ENCODE results near the gene CCDC91. TPM values are rescaled to one million over a fixed set of nuclear protein-coding genes. Genes with fewer than 3 reads are reported as not detected.

Gene CCDC91
- total RNA-seq, 1 donor from 2014 or later = 13.5 TPM

- intact Hi-C loops (cut with DNase I) = no loop called here
- H3K27ac ChIP-seq = no peak overlapping the region
- no peak for TF ChIP-seq CTCF (IDR thresholded peaks at IDR 0.05)
Observed at GRCh38 chr12:28294300-28294699, 104.0 kb downstream of the CCDC91 start.

GRCh38 chr12:28296287-28296686 lies 106.0 kb downstream of the CCDC91 start:
- H3K27ac ChIP-seq = no peak overlapping the region
- H3K4me3 ChIP-seq = no peak overlapping the region
- H3K27me3 ChIP-seq = no peaks in the 10 kb centered on the region
- peaks cover 1 to 4% of the 10 kb centered on the region in 2 donors for H3K9me3 ChIP-seq
- no peak for DNase-seq (ENCODE audit: low spot score in 2 of 2)
- no peaks in the 10 kb centered on the region for H3K36me3 ChIP-seq
- no peak for TF ChIP-seq CTCF (IDR thresholded peaks at IDR 0.05)
- peaks cover 0 to 8% of the 10 kb centered on the region in 2 donors for H3K4me1 ChIP-seq
- intact Hi-C loops (cut with DNase I) = no loop called here

More at GRCh38 chr12:28294300-28294699, 104.0 kb downstream of the CCDC91 start:
- no peaks in the 10 kb centered on the region for H3K36me3 ChIP-seq
- no peak for DNase-seq (ENCODE audit: low spot score in 2 of 2)
- peaks cover 0 to 2% of the 10 kb centered on the region in 2 donors for H3K4me1 ChIP-seq
- no peaks in the 10 kb centered on the region for H3K27me3 ChIP-seq
- H3K9me3 ChIP-seq = peaks cover 14 to 20% of the 10 kb centered on the region in 2 donors
- H3K4me3 ChIP-seq = no peak overlapping the region

- TF ChIP-seq CTCF (IDR thresholded peaks at IDR 0.05) = no peak
- peaks cover 0 to 6% of the 10 kb centered on the region in 2 donors for H3K36me3 ChIP-seq
- no peaks in the 10 kb centered on the region for H3K27me3 ChIP-seq
- no peaks in the 10 kb centered on the region for H3K9me3 ChIP-seq
- no peak for DNase-seq (ENCODE audit: low spot score in 2 of 2)
- H3K4me1 ChIP-seq = peaks cover 0 to 8% of the 10 kb centered on the region in 2 donors
- intact Hi-C loops (cut with DNase I) = no loop called here
- H3K4me3 ChIP-seq = no peak overlapping the region
- H3K27ac ChIP-seq = no peak overlapping the region
Observed at GRCh38 chr12:28303192-28303591, 112.9 kb downstream of the CCDC91 start.

- DNase-seq (ENCODE audit: low spot score in 2 of 2) = no peak
- no peak overlapping the region for H3K27ac ChIP-seq
- TF ChIP-seq CTCF (IDR thresholded peaks at IDR 0.05) = no peak
- H3K4me1 ChIP-seq = no peaks in the 10 kb centered on the region
- intact Hi-C loops (cut with DNase I) = no loop called here
- H3K4me3 ChIP-seq = no peak overlapping the region
- H3K9me3 ChIP-seq = no peaks in the 10 kb centered on the region
- no peaks in the 10 kb centered on the region for H3K27me3 ChIP-seq
- H3K36me3 ChIP-seq = peaks cover 0 to 14% of the 10 kb centered on the region in 2 donors
Observed at GRCh38 chr12:28306535-28306934, 116.3 kb downstream of the CCDC91 start.

- Histone ChIP-seq H3K9me3 (no peaks in the 10 kb centered on the region), H3K27me3 (no peaks in the 10 kb centered on the region), H3K27ac (no peak overlapping the region), H3K36me3 (peaks cover 0 to 14% of the 10 kb centered on the region in 2 donors), H3K4me3 (no peak overlapping the region), H3K4me1 (peaks cover 0 to 3% of the 10 kb centered on the region in 2 donors)
- intact Hi-C loops (cut with DNase I) = no loop called here
- TF ChIP-seq CTCF (IDR thresholded peaks at IDR 0.05) = no peak
- DNase-seq (ENCODE audit: low spot score in 2 of 2) = no peak
Observed at GRCh38 chr12:28308891-28309290, 118.6 kb downstream of the CCDC91 start.

- TF ChIP-seq CTCF (IDR thresholded peaks at IDR 0.05) = no peak
- H3K4me3 ChIP-seq = no peak overlapping the region
Observed at GRCh38 chr12:28313631-28314030, 123.4 kb downstream of the CCDC91 start.

More at GRCh38 chr12:28313631-28314030, 123.4 kb downstream of the CCDC91 start:
- peaks cover 0 to 4% of the 10 kb centered on the region in 2 donors for H3K9me3 ChIP-seq
- no peaks in the 10 kb centered on the region for H3K27me3 ChIP-seq
- DNase-seq (ENCODE audit: low spot score in 2 of 2) = no peak
- intact Hi-C loops (cut with DNase I) = no loop called here
- H3K27ac ChIP-seq = peak overlapping the region in 1 of 2 donors; percentile 6
- peaks cover 0 to 3% of the 10 kb centered on the region in 2 donors for H3K4me1 ChIP-seq
- H3K36me3 ChIP-seq = peaks cover 0 to 4% of the 10 kb centered on the region in 2 donors
